ENCODE measurements around the gene STXBP5.

The STXBP5 gene

DNA sequence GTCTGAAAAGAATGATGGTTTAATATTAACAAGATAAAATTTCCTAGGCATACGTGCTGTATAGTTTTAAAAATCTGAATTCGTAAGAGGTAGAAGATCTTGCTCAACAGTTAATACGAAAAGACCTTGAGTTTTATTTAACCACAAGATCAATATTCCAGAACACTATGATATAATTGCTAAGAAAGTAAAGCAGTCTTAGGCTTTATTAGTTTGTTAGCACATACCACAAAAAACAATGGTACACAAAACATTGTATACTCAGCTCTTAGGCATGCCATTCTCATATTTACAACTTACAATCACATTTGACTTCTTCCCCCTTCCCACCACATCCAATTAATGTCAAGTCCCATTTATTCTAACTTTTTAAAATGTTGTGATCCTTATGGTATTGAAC is 24.4 kb upstream of the STXBP5 start:
- Histone ChIP-seq H3K4me1 (no peaks in the 10 kb centered on the region), H3K9me3 (no peaks in the 10 kb centered on the region), H3K4me3 (no peak overlapping the region), H3K36me3 (no peaks in the 10 kb centered on the region), H3K27ac (no peak overlapping the region), H3K27me3 (no peaks in the 10 kb centered on the region)
- no peak for DNase-seq
- TF ChIP-seq, protein P1, sequence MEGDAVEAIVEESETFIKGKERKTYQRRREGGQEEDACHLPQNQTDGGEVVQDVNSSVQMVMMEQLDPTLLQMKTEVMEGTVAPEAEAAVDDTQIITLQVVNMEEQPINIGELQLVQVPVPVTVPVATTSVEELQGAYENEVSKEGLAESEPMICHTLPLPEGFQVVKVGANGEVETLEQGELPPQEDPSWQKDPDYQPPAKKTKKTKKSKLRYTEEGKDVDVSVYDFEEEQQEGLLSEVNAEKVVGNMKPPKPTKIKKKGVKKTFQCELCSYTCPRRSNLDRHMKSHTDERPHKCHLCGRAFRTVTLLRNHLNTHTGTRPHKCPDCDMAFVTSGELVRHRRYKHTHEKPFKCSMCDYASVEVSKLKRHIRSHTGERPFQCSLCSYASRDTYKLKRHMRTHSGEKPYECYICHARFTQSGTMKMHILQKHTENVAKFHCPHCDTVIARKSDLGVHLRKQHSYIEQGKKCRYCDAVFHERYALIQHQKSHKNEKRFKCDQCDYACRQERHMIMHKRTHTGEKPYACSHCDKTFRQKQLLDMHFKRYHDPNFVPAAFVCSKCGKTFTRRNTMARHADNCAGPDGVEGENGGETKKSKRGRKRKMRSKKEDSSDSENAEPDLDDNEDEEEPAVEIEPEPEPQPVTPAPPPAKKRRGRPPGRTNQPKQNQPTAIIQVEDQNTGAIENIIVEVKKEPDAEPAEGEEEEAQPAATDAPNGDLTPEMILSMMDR (IDR thresholded peaks at IDR 0.05): no peak
- intact Hi-C loops (cut with DNase I; ENCODE audit: low total_unique reads): no loop called here

DNA sequence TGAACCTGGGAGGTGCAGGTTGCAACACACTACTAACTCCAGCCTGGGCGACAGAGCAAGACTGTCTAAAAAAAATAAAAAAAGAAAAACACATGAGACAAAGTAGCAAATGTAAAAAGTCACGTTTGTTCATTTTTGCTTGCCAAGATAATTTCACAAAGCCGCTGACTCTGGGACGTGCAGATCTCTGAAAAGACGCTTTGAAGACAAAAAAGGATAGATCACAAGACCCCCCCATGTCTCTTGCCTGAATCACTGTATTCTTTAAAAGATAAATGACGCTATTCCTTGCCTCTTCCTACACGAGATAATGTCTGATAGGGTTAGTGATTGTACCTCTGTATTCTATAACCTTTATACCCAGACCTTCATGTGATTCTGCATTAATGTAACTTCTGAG is 23.3 kb upstream of the STXBP5 start:
- DNase-seq: no peak
- Histone ChIP-seq H3K9me3 (no peaks in the 10 kb centered on the region), H3K27me3 (no peaks in the 10 kb centered on the region), H3K4me3 (no peak overlapping the region), H3K4me1 (no peaks in the 10 kb centered on the region), H3K36me3 (no peaks in the 10 kb centered on the region), H3K27ac (no peak overlapping the region)
- intact Hi-C loops (cut with DNase I; ENCODE audit: low total_unique reads): no loop called here
- TF ChIP-seq, protein P1 (IDR thresholded peaks at IDR 0.05): no peak

DNA sequence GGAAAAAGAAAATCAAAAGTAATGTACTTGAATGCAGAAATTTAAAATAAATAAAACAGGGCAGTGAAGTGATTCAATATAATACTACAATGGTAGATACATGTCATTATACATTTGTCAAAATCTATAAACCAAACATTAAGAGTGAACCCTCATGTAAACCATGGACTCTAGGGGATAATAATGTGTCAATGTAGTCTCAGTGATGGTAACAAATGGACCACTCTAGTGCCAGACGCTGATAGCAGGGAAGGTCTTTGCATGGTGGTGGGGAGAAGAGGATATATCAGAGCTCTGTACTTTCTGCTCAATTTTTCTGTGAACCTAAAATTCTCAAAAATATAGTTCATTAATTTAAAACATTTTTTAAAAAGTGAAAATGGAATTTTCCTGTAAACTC is 19.8 kb upstream of the STXBP5 start:
- H3K27ac ChIP-seq: no peak overlapping the region
- H3K4me1 ChIP-seq: no peaks in the 10 kb centered on the region
- no peaks in the 10 kb centered on the region for H3K9me3 ChIP-seq
- no peaks in the 10 kb centered on the region for H3K36me3 ChIP-seq
- DNase-seq: no peak
- H3K4me3 ChIP-seq: no peak overlapping the region
- H3K27me3 ChIP-seq: no peaks in the 10 kb centered on the region
- intact Hi-C loops (cut with DNase I; ENCODE audit: low total_unique reads): no loop called here
- TF ChIP-seq, protein P1 (IDR thresholded peaks at IDR 0.05): no peak

DNA sequence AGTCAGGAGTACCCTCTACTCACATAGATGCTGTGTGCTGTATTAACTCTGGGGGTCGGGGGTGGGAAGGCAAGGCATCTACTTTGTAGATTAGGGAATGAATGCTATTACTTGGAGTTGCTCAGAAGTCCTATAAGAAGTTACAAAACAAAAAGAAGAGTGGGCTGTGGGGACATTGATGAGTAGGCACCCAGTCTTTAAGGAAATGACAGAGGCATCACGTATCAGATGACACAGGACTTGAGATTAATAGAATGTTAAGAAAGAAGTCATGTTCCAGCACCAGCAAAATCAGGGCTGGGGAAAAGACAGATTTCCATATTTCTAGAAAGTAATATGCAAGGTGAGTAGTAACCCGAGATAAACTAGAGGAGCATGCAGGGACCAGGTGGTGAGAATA is 19.0 kb upstream of the STXBP5 start:
- no peaks in the 10 kb centered on the region for H3K4me1 ChIP-seq
- intact Hi-C loops (cut with DNase I; ENCODE audit: low total_unique reads): no loop called here
- H3K9me3 ChIP-seq: no peaks in the 10 kb centered on the region
- DNase-seq: no peak
- TF ChIP-seq, protein P1 (IDR thresholded peaks at IDR 0.05): no peak
- no peaks in the 10 kb centered on the region for H3K36me3 ChIP-seq
- no peak overlapping the region for H3K4me3 ChIP-seq
- H3K27me3 ChIP-seq: no peaks in the 10 kb centered on the region
- H3K27ac ChIP-seq: no peak overlapping the region

DNA sequence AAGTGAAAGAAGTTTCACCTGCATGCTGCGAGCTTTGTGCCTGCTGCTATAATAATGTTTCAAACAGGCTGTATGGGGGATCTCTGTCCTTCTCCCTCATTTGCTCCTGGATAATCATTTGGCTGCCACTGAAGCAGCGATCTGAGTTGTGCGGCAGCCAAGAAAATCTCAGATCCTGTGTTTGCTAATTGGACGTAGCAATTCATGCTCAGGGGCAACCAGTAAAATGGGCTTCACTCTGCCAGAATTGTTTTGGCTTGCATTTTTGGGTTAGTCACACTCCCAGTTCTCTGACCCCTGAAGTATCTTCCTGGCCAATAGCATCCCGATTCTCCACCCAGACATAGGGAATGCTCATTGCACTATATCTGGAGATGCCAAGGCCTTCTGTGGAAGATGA is 13.7 kb upstream of the STXBP5 start:
- H3K9me3 ChIP-seq: no peaks in the 10 kb centered on the region
- no peak for DNase-seq
- no peak overlapping the region for H3K27ac ChIP-seq
- TF ChIP-seq, protein P1 (IDR thresholded peaks at IDR 0.05): no peak
- no peaks in the 10 kb centered on the region for H3K4me1 ChIP-seq
- intact Hi-C loops (cut with DNase I; ENCODE audit: low total_unique reads): no loop called here
- H3K36me3 ChIP-seq: no peaks in the 10 kb centered on the region
- H3K27me3 ChIP-seq: no peaks in the 10 kb centered on the region
- H3K4me3 ChIP-seq: no peak overlapping the region

DNA sequence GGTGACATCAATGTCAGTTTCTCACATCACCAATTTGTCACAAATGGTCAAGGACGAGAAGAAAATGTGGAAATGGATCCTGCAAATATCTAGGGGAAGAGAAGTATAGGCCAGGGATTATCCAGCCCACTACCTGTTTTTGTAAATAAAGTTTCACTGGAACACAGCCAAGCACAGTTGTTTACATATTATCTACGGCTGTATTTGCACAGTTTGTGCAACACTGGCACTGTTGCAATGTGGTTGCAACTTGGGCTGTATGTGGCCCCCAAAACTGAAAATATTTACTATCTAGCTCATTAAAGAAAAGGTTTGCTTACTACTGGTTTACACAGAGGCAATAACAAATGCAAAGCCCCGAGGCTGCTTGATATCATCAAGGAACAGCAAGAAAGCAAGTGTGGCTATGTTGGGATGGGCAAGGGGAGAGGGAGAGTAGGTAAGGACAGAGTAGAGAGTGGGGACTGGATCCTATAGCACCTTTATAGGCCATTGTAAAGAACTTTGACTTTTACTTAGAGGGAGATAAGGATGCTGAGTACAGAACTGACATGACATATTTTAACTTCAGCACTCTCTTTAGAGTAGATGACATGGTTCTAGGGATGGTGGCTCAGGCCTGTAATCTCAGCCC is 11.8 kb upstream of the STXBP5 start:
- DNase-seq: no peak
- Histone ChIP-seq H3K4me1 (no peaks in the 10 kb centered on the region), H3K9me3 (no peaks in the 10 kb centered on the region), H3K27me3 (no peaks in the 10 kb centered on the region), H3K27ac (no peak overlapping the region), H3K36me3 (no peaks in the 10 kb centered on the region), H3K4me3 (no peak overlapping the region)
- intact Hi-C loops (cut with DNase I; ENCODE audit: low total_unique reads): no loop called here
- TF ChIP-seq, protein P1 (IDR thresholded peaks at IDR 0.05): no peak
